HepG2 (cell line): ENCODE data around the gene ITGA7. TPM values are rescaled to one million over a fixed set of nuclear protein-coding genes. Genes with fewer than 3 reads are reported as not detected.

Source experiments
- ATAC-seq: fragments of 200-7000 bp; cut with Tn5 transposase; 3 replicates; pipeline ENCODE4 v1.9.1; 2020; ENCODE audit warnings: mild to moderate bottlenecking, moderate library complexity
- BruUV-seq: library from RNA; stranded (reverse); fragments of 400-500 nt; replicated peaks from 2 replicates; lab custom pipeline; 2021; lab: Mats Ljungman, UMichigan
- CTCF ChIA-PET: fragments of 300-600 bp; formaldehyde crosslinking; extraction: SDS; loops from one replicate; lab custom pipeline; 2021; ENCODE audit warnings: low total read pairs, inconsistent platforms, low intra/inter-chr PET ratio; lab: Yijun Ruan, JAX
- POLR2A ChIA-PET: fragments of 350-600 bp; sonication (Branson Sonifier 250); formaldehyde crosslinking; loops from one replicate; lab custom pipeline; 2020; ENCODE audit warnings: antibody characterized with exemption, inconsistent platforms; lab: Yijun Ruan, JAX
- DNase-seq: peaks from one replicate; pipeline ENCODE4 v3.0.0-alpha.2; 2015; ENCODE audit warnings: low spot score
- FAIRE-seq: peaks from 3 replicates; lab custom pipeline; 2011; peaks lifted over from hg19 to GRCh38; lab: Jason Lieb, UNC
- H2AFZ ChIP-seq: one replicate; pipeline ENCODE4 v1.6.1; 2011; ENCODE audit warnings: low read length, inconsistent platforms
- H3K27ac ChIP-seq: fragments of 300-600 bp; 3 replicates; pipeline ENCODE4 v1.8.0; 2011; ENCODE audit warnings: mixed run types, mild to moderate bottlenecking, mixed read lengths, low read length, inconsistent platforms; ENCODE audit not compliant: insufficient read depth; ENCODE audit errors: extremely low read length
- H3K27me3 ChIP-seq, 2 experiments: fragments of 200-600 bp in 1 of 2; 2 replicates in 1 of 2; 3 replicates in 1 of 2; pipeline versions ENCODE4 v1.6.0 to v1.8.0; 2011; ENCODE audit warnings: low read length in 2 of 2, mild to moderate bottlenecking in 2 of 2, moderate library complexity in 2 of 2, inconsistent platforms in 1 of 2; ENCODE audit not compliant: insufficient read depth in 2 of 2, control insufficient read depth in 1 of 2
- H3K36me3 ChIP-seq, 2 experiments: fragments of 200-600 bp in 1 of 2; replicated peaks in 1 of 2; 2 replicates in 1 of 2; 3 replicates in 1 of 2; pipeline versions ENCODE4 v1.5.1 to v1.8.0; 2011; ENCODE audit warnings: low read length in 2 of 2, inconsistent platforms in 1 of 2; ENCODE audit not compliant: insufficient read depth in 2 of 2, control insufficient read depth in 1 of 2
- H3K4me1 ChIP-seq: 2 replicates; pipeline ENCODE4 v1.5.1; 2012; ENCODE audit warnings: low read length, inconsistent platforms; ENCODE audit not compliant: insufficient read depth
- H3K4me2 ChIP-seq: 2 replicates; pipeline ENCODE4 v1.6.0; 2011; ENCODE audit warnings: low read depth, low read length, inconsistent platforms
- H3K4me3 ChIP-seq, 3 experiments: fragments of 200-600 bp in 1 of 3; sonication (generic), shearing (Covaris generic) in 1 of 3; replicated peaks in 1 of 3; 2 replicates each; pipeline ENCODE4 v1.5.1; 2011 to 2016; ENCODE audit warnings: low read length in 3 of 3, inconsistent platforms in 2 of 3, low read depth in 2 of 3, mild to moderate bottlenecking in 2 of 3, control low read depth in 1 of 3, mixed read lengths in 1 of 3; ENCODE audit not compliant: insufficient read depth in 1 of 3
- H3K79me2 ChIP-seq: one replicate; pipeline ENCODE4 v1.6.1; 2011; ENCODE audit warnings: low read length, inconsistent platforms; ENCODE audit not compliant: insufficient read depth
- H3K9ac ChIP-seq: 2 replicates; pipeline ENCODE4 v1.6.0; 2011; ENCODE audit warnings: mild to moderate bottlenecking, low read depth, low read length, inconsistent platforms; ENCODE audit not compliant: insufficient read depth
- H3K9me3 ChIP-seq: 2 replicates; pipeline ENCODE4 v1.5.1; 2012; ENCODE audit warnings: mild to moderate bottlenecking, low read length
- H4K20me1 ChIP-seq: 2 replicates; pipeline ENCODE4 v1.6.0; 2011; ENCODE audit warnings: inconsistent platforms, mild to moderate bottlenecking, low read length, moderate library complexity; ENCODE audit not compliant: insufficient read depth
- AGO2 ChIP-seq: fragments of 200-400 bp; formaldehyde crosslinking; optimal IDR thresholded peaks from 2 replicates; pipeline ENCODE3; 2017; ENCODE audit warnings: mild to moderate bottlenecking, low read depth, low read length, moderate library complexity
- ARID2 ChIP-seq: sonication (generic); formaldehyde crosslinking; IDR thresholded peaks from 2 replicates; pipeline ENCODE4 v1.8.1; 2022; ENCODE audit warnings: mild to moderate bottlenecking, missing genetic modification reagents, borderline replicate concordance
- BCL6 ChIP-seq: IDR thresholded peaks from 2 replicates; pipeline ENCODE4 v1.6.1; 2016; ENCODE audit warnings: missing genetic modification reagents, missing compliant biosample characterization
- BHLHE40 ChIP-seq: IDR thresholded peaks from 2 replicates; pipeline ENCODE4 v1.6.1; 2011; ENCODE audit warnings: low read length, improper control_type of control experiment
- HHEX ChIP-seq: IDR thresholded peaks from 2 replicates; pipeline ENCODE4 v1.6.1; 2016; ENCODE audit warnings: control low read depth
- IKZF1 ChIP-seq: fragments of 450-650 bp; IDR thresholded peaks from 2 replicates; pipeline ENCODE4 v1.7.1; 2016
- IKZF4 ChIP-seq: sonication (generic); formaldehyde crosslinking; IDR thresholded peaks from 2 replicates; pipeline ENCODE4 v1.5.1; 2020; ENCODE audit warnings: borderline replicate concordance, mild to moderate bottlenecking, low read depth, missing genetic modification reagents; ENCODE audit errors: not compliant biosample characterization
- MYC ChIP-seq: sonication (generic); formaldehyde crosslinking; IDR thresholded peaks from 2 replicates; pipeline ENCODE4 v1.9.0; 2021; ENCODE audit warnings: missing genetic modification reagents, borderline replicate concordance
- SMAD3 ChIP-seq: sonication (generic); formaldehyde crosslinking; IDR thresholded peaks from 2 replicates; pipeline ENCODE4 v1.4.0; 2020; ENCODE audit warnings: missing genetic modification reagents
- SRY ChIP-seq: sonication (generic); formaldehyde crosslinking; IDR thresholded peaks from 2 replicates; pipeline ENCODE4 v1.8.0; 2022; ENCODE audit warnings: mild to moderate bottlenecking, missing genetic modification reagents
- TEAD2 ChIP-seq: sonication (generic); formaldehyde crosslinking; IDR thresholded peaks from 2 replicates; pipeline ENCODE4 v1.9.0; 2021; ENCODE audit warnings: missing genetic modification reagents
- ZNF670 ChIP-seq: sonication (generic); formaldehyde crosslinking; IDR thresholded peaks from 2 replicates; pipeline ENCODE4 v1.8.0; 2022; ENCODE audit warnings: mild to moderate bottlenecking, missing genetic modification reagents, borderline replicate concordance
- ZNF737 ChIP-seq: sonication (generic); formaldehyde crosslinking; IDR thresholded peaks from 2 replicates; pipeline ENCODE4 v1.5.0; 2020; ENCODE audit warnings: missing genetic modification reagents, mild to moderate bottlenecking, borderline replicate concordance
- ZNF775 ChIP-seq: sonication (generic); formaldehyde crosslinking; IDR thresholded peaks from 2 replicates; pipeline ENCODE4 v1.4.0; 2020; ENCODE audit warnings: missing genetic modification reagents, mild to moderate bottlenecking, moderate library complexity, borderline replicate concordance
- ZNF777 ChIP-seq: sonication (generic); formaldehyde crosslinking; IDR thresholded peaks from 2 replicates; pipeline ENCODE4 v1.4.0; 2020; ENCODE audit warnings: missing genetic modification reagents
- WGBS: methylation state at CpG from one replicate; pipeline ENCODE4 v1.1.6; 2017; ENCODE audit warnings: low lambda C conversion rate; 5-methylcytosine and 5-hydroxymethylcytosine counted together
- in situ Hi-C: cut with HindIII; loops from 2 replicates; pipeline ENCODE4 v1.10.0; 2017; ENCODE audit warnings: low pct_unique_long_range_greater_than_20kb; ENCODE audit not compliant: extremely low pct_ligation_motif_present
- intact Hi-C: fragments of 100-400 bp; cut with micrococcal nuclease; formaldehyde crosslinking; loops from one replicate; pipeline ENCODE4 v1.10.0; 2022; ENCODE audit not compliant: unreplicated experiment
- polyA plus RNA-seq, 8 experiments: library from polyadenylated mRNA; depleted of rRNA in 3 of 8; stranded (reverse) in 7 of 8; unstranded in 1 of 8; fragments of >200 nt; fragmentation: Illumina TruSeq in 4 of 8; extraction: Trizol in 4 of 8; gene quantifications; 2 replicates each; pipeline versions ENCODE4 v1.2.1 to v1.2.3, GENCODE V29; 2011 to 2016; ENCODE audit warnings: low read depth in 4 of 8, missing spikeins in 1 of 8, mixed read lengths in 1 of 8; ENCODE audit not compliant: insufficient read depth in 1 of 8
- total RNA-seq, 5 experiments: library from RNA; depleted of rRNA; stranded (reverse); fragments of >200 nt; fragmentation: Illumina TruSeq; extraction: Trizol; gene quantifications; 2 replicates each; pipeline ENCODE4 v1.2.3, GENCODE V29; 2016; ENCODE audit warnings: low read depth in 1 of 5
- TF ChIP-seq, protein P1 (sequence below): IDR thresholded peaks from 2 replicates; pipeline ENCODE4 v1.6.1; 2016; ENCODE audit warnings: missing biosample characterization, missing genetic modification reagents, low read depth
- TF ChIP-seq, protein P2 (sequence below): sonication (generic); formaldehyde crosslinking; IDR thresholded peaks from 2 replicates; pipeline ENCODE4 v1.4.0; 2020; ENCODE audit warnings: mild to moderate bottlenecking, missing genetic modification reagents

ITGA7 gene
- total and polyA plus RNA-seq, 2 of the 13 experiments (the other 11 are each of a cell fraction or from before 2014, with no cell fraction given): 0.65 to 0.75 TPM

DNA sequence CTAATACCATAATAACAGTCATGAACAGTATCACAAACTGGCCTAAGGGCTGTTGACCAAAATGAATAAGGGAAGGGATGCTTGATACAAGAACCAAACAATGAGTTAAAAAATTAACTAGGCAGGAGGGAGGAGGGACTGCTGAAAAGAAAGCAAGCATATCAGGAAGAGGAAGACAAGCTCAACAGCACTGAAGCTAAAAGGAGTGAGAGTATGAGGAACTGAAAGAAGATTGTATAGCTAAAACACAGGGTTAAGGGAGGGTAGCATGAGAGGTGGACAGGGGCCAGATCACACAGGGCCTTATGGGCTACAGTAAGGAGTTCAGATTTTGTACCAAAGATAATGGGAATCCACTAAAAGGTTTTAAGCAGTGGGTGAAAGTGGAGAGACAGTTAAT is 34.1 kb downstream of the ITGA7 start:
- Histone ChIP-seq H3K27ac (no peak overlapping the region), H3K9ac (no peak overlapping the region), H2AFZ (no peak overlapping the region)
- BruUV-seq: no TSS peak
- FAIRE-seq (no peak), ATAC-seq (no peak), DNase-seq (no peak)
- TF ChIP-seq AGO2: no peak
- TF ChIP-seq, protein P1, sequence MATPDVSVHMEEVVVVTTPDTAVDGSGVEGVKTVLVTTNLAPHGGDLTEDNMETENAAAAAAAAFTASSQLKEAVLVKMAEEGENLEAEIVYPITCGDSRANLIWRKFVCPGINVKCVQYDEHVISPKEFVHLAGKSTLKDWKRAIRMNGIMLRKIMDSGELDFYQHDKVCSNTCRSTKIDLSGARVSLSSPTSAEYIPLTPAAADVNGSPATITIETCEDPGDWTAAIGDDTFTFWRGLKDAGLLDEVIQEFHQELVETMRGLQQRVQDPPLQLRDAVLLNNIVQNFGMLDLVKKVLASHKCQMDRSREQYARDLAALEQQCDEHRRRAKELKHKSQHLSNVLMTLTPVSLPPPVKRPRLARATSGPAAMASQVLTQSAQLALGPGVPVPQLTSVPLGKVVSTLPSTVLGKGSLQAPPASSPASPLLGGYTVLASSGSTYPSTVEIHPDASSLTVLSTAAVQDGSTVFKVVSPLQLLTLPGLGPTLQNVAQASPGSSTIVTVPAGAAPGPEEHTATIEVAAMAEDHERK: no peak
- TF ChIP-seq, all 625 proteins: peak for 0
- ChIA-PET POLR2A (no interaction called here), CTCF (no interaction called here)
- Histone ChIP-seq H3K9me3 (no peaks in the 10 kb centered on the region), H3K4me1 (no peaks in the 10 kb centered on the region), H3K36me3 (no peaks in the 10 kb centered on the region), H3K4me3 (no peak overlapping the region), H3K4me2 (no peak overlapping the region), H3K27me3 (no peaks in the 10 kb centered on the region; a peak in 2 of 5 replicates), H4K20me1 (no peaks in the 10 kb centered on the region), H3K79me2 (no peaks in the 10 kb centered on the region)
- in situ Hi-C loops: no loop called here
- intact Hi-C loops: no loop called here

DNA sequence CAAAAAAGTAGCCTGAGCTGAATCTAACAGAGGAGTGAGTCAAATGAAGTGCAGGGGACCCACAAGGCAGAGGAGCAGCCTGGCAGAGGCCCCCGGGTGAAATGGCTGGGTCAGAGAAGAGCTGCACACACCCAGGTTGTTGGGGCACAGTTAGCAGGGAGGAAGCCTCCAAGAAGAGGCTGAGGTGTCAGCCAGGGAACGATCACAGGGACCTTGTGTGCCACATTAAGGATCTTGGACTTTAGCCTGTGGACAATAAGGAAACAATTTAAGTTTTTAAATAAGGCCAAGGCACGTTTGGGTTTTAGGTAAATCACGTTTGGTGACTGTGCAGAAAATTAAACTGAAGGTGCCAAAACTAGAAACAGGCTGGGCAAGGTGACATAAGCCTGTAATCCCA is 36.0 kb downstream of the ITGA7 start:
- Histone ChIP-seq H3K79me2 (no peaks in the 10 kb centered on the region), H3K9ac (no peak overlapping the region), H3K36me3 (no peaks in the 10 kb centered on the region), H3K9me3 (no peaks in the 10 kb centered on the region), H3K27me3 (no peaks in the 10 kb centered on the region; a peak in 2 of 5 replicates), H3K4me2 (no peak overlapping the region), H2AFZ (no peak overlapping the region), H4K20me1 (no peaks in the 10 kb centered on the region), H3K4me3 (no peak overlapping the region), H3K4me1 (no peaks in the 10 kb centered on the region), H3K27ac (no peak overlapping the region)
- POLR2A ChIA-PET: no interaction called here
- CTCF ChIA-PET: no interaction called here
- DNase-seq: no peak
- in situ Hi-C loops (no loop called here), intact Hi-C loops (no loop called here)
- no peak for ATAC-seq
- BruUV-seq: no TSS peak
- 7% methylated on average over 4 of the region's 4 CpGs for WGBS
- no peak for FAIRE-seq
- TF ChIP-seq, protein P2, sequence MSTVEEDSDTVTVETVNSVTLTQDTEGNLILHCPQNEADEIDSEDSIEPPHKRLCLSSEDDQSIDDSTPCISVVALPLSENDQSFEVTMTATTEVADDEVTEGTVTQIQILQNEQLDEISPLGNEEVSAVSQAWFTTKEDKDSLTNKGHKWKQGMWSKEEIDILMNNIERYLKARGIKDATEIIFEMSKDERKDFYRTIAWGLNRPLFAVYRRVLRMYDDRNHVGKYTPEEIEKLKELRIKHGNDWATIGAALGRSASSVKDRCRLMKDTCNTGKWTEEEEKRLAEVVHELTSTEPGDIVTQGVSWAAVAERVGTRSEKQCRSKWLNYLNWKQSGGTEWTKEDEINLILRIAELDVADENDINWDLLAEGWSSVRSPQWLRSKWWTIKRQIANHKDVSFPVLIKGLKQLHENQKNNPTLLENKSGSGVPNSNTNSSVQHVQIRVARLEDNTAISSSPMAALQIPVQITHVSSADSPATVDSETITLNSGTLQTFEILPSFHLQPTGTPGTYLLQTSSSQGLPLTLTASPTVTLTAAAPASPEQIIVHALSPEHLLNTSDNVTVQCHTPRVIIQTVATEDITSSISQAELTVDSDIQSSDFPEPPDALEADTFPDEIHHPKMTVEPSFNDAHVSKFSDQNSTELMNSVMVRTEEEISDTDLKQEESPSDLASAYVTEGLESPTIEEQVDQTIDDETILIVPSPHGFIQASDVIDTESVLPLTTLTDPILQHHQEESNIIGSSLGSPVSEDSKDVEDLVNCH: no peak
- TF ChIP-seq HHEX (CRISPR knock-in tag) (no peak), BHLHE40 (no peak), ZNF777 (no peak), SRY (CRISPR knock-in tag) (no peak), SMAD3 (CRISPR knock-in tag) (no peak), ZNF737 (CRISPR knock-in tag) (no peak), IKZF1 (no peak), IKZF4 (no peak), ZNF775 (CRISPR knock-in tag) (no peak), ARID2 (no peak), TEAD2 (CRISPR knock-in tag) (no peak), BCL6 (no peak), MYC (CRISPR knock-in tag) (no peak), ZNF670 (CRISPR knock-in tag) (no peak)
